Measurements from ENCODE around the gene SF3A2. TPM values are rescaled to one million over a fixed set of nuclear protein-coding genes. Genes with fewer than 3 reads are reported as not detected.

SF3A2 gene
- total RNA-seq, 1 donor from 2014 or later: 71.2 TPM

GRCh38 chr19:2215281-2215751, 21.3 kb upstream of the SF3A2 start:
- DNase-seq (ENCODE audit: extremely low spot score in 2 of 2): no peak
- H3K4me3 ChIP-seq: no peak overlapping the region
- H3K27me3 ChIP-seq: no peaks in the 10 kb centered on the region
- intact Hi-C loops (cut with DNase I): no loop called here
- H3K27ac ChIP-seq: no peak overlapping the region
- no peaks in the 10 kb centered on the region for H3K9me3 ChIP-seq
- peaks cover 3 to 74% of the 10 kb centered on the region in 2 donors for H3K36me3 ChIP-seq
- no peak for TF ChIP-seq CTCF (IDR thresholded peaks at IDR 0.05)
- TF ChIP-seq POLR2AphosphoS5 (IDR thresholded peaks at IDR 0.05; ENCODE audit: insufficient read depth in 1 of 2, low read depth in 1 of 2): no peak
- no peak for TF ChIP-seq POLR2A (IDR thresholded peaks at IDR 0.05)
- H3K4me1 ChIP-seq: peaks cover 11% of the 10 kb centered on the region

GRCh38 chr19:2216361-2217225, 20.0 kb upstream of the SF3A2 start:
- no peak for DNase-seq (ENCODE audit: extremely low spot score in 2 of 2)
- H3K36me3 ChIP-seq: peaks cover 0 to 68% of the 10 kb centered on the region in 2 donors
- H3K27ac ChIP-seq: no peak overlapping the region
- H3K4me3 ChIP-seq: no peak overlapping the region
- peaks cover 11% of the 10 kb centered on the region for H3K4me1 ChIP-seq
- intact Hi-C loops (cut with DNase I): no loop called here
- no peaks in the 10 kb centered on the region for H3K9me3 ChIP-seq
- H3K27me3 ChIP-seq: no peaks in the 10 kb centered on the region
- TF ChIP-seq POLR2A (IDR thresholded peaks at IDR 0.05) (no peak), POLR2AphosphoS5 (IDR thresholded peaks at IDR 0.05; ENCODE audit: insufficient read depth in 1 of 2, low read depth in 1 of 2) (peak in 1 of 2 donors; percentile 11), CTCF (IDR thresholded peaks at IDR 0.05) (no peak)

- Histone ChIP-seq H3K4me1 (peaks cover 11% of the 10 kb centered on the region), H3K27me3 (no peaks in the 10 kb centered on the region), H3K9me3 (no peaks in the 10 kb centered on the region), H3K36me3 (peaks cover 0 to 66% of the 10 kb centered on the region in 2 donors), H3K4me3 (no peak overlapping the region), H3K27ac (no peak overlapping the region)
- no peak for TF ChIP-seq POLR2AphosphoS5 (IDR thresholded peaks at IDR 0.05; ENCODE audit: insufficient read depth in 1 of 2, low read depth in 1 of 2)
- intact Hi-C loops (cut with DNase I): no loop called here
- no peak for DNase-seq (ENCODE audit: extremely low spot score in 2 of 2)
Observed at GRCh38 chr19:2217591-2217990, 19.0 kb upstream of the SF3A2 start.

- Histone ChIP-seq H3K9me3 (no peaks in the 10 kb centered on the region), H3K36me3 (peaks cover 0 to 55% of the 10 kb centered on the region in 2 donors), H3K27ac (no peak overlapping the region), H3K27me3 (no peaks in the 10 kb centered on the region), H3K4me1 (no peaks in the 10 kb centered on the region), H3K4me3 (no peak overlapping the region)
- DNase-seq (ENCODE audit: extremely low spot score in 2 of 2): no peak
- intact Hi-C loops (cut with DNase I): no loop called here
- no peak for TF ChIP-seq CTCF (IDR thresholded peaks at IDR 0.05)
Observed at GRCh38 chr19:2219726-2220125, 16.9 kb upstream of the SF3A2 start.

- H3K4me1 ChIP-seq: no peaks in the 10 kb centered on the region
- no peaks in the 10 kb centered on the region for H3K9me3 ChIP-seq
- H3K27ac ChIP-seq: no peak overlapping the region
- no peaks in the 10 kb centered on the region for H3K27me3 ChIP-seq
- no peak for DNase-seq (ENCODE audit: extremely low spot score in 2 of 2)
- peaks cover 0 to 50% of the 10 kb centered on the region in 2 donors for H3K36me3 ChIP-seq
- TF ChIP-seq CTCF (IDR thresholded peaks at IDR 0.05): no peak
- TF ChIP-seq POLR2A (IDR thresholded peaks at IDR 0.05): no peak
- TF ChIP-seq POLR2AphosphoS5 (IDR thresholded peaks at IDR 0.05; ENCODE audit: insufficient read depth in 1 of 2, low read depth in 1 of 2): no peak
- intact Hi-C loops (cut with DNase I): no loop called here
- H3K4me3 ChIP-seq: no peak overlapping the region
Observed at GRCh38 chr19:2221250-2221831, 15.3 kb upstream of the SF3A2 start.

All from vagina (tissue), 2 donors.